Liver (tissue), 3 donors: ENCODE measurements around the gene CDH23.
A peak's percentile ranks its signal among the peaks of the same experiment; 100 is the strongest.

Experiments used
- RAD21 ChIP-seq, 2 donors: IDR thresholded peaks; 2 replicates each; pipeline ENCODE4 v1.6.1; 2016; ENCODE audit warnings: antibody characterized with exemption in 2 of 2, mild to moderate bottlenecking in 2 of 2
- TF ChIP-seq, protein P1 (sequence below): IDR thresholded peaks from 2 replicates; pipeline ENCODE4 v1.6.1; 2016; ENCODE audit warnings: antibody characterized with exemption, mild to moderate bottlenecking
- TF ChIP-seq, protein P2 (sequence below): fragments of 150-350 bp; IDR thresholded peaks from 2 replicates; pipeline ENCODE4 v1.5.1; 2017; ENCODE audit warnings: improper control_type of control experiment, low read depth, low read length; ENCODE audit not compliant: missing input control
- TF ChIP-seq, protein P3 (sequence below): IDR thresholded peaks from 2 replicates; pipeline ENCODE4 v1.6.1; 2016; ENCODE audit warnings: antibody characterized with exemption
- donor health status: healthy.
- donor health status: healthy.

DNA sequence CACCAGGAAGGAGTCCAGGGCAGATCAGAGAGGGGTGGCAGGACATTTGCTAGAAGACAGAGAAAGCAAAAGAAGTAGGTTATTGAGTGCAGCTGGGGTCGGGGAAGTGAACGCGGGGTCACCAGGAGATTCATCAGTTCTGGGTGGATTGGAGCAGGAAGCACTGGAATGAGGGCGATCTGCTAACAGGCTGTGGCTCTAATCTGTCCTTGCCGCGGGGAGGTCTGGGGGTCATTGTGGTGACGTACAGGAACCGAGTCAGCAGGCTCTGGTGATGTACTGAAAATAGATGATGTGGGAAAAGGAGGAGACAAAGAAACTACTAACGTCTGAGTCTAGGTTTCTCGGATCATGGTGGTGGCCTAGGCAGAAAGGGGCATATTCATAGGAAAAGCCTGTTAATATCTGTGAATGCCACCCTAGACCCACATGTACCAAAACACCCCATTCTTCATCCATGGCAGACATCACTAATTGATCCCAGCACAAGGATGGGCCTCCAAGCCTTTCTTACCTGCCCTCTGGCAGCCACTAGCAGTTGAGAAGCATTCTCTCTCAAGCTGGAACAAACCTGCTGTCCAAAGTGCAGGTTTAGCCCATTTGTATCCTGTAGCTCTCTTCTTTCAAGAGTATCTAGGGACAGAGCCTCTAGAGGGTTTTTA is 188.3 kb downstream of the CDH23 start:
- TF ChIP-seq, protein P1, sequence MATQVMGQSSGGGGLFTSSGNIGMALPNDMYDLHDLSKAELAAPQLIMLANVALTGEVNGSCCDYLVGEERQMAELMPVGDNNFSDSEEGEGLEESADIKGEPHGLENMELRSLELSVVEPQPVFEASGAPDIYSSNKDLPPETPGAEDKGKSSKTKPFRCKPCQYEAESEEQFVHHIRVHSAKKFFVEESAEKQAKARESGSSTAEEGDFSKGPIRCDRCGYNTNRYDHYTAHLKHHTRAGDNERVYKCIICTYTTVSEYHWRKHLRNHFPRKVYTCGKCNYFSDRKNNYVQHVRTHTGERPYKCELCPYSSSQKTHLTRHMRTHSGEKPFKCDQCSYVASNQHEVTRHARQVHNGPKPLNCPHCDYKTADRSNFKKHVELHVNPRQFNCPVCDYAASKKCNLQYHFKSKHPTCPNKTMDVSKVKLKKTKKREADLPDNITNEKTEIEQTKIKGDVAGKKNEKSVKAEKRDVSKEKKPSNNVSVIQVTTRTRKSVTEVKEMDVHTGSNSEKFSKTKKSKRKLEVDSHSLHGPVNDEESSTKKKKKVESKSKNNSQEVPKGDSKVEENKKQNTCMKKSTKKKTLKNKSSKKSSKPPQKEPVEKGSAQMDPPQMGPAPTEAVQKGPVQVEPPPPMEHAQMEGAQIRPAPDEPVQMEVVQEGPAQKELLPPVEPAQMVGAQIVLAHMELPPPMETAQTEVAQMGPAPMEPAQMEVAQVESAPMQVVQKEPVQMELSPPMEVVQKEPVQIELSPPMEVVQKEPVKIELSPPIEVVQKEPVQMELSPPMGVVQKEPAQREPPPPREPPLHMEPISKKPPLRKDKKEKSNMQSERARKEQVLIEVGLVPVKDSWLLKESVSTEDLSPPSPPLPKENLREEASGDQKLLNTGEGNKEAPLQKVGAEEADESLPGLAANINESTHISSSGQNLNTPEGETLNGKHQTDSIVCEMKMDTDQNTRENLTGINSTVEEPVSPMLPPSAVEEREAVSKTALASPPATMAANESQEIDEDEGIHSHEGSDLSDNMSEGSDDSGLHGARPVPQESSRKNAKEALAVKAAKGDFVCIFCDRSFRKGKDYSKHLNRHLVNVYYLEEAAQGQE: peak; percentile 47
- no peak for TF ChIP-seq RAD21 (IDR thresholded peaks at IDR 0.05)
- TF ChIP-seq, protein P2, sequence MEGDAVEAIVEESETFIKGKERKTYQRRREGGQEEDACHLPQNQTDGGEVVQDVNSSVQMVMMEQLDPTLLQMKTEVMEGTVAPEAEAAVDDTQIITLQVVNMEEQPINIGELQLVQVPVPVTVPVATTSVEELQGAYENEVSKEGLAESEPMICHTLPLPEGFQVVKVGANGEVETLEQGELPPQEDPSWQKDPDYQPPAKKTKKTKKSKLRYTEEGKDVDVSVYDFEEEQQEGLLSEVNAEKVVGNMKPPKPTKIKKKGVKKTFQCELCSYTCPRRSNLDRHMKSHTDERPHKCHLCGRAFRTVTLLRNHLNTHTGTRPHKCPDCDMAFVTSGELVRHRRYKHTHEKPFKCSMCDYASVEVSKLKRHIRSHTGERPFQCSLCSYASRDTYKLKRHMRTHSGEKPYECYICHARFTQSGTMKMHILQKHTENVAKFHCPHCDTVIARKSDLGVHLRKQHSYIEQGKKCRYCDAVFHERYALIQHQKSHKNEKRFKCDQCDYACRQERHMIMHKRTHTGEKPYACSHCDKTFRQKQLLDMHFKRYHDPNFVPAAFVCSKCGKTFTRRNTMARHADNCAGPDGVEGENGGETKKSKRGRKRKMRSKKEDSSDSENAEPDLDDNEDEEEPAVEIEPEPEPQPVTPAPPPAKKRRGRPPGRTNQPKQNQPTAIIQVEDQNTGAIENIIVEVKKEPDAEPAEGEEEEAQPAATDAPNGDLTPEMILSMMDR: no peak
- TF ChIP-seq, protein P3, sequence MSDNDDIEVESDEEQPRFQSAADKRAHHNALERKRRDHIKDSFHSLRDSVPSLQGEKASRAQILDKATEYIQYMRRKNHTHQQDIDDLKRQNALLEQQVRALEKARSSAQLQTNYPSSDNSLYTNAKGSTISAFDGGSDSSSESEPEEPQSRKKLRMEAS: no peak
